ENCODE data around the gene LRRN2.
"Not testable (repeated sequence)": the region's sequence is repeated elsewhere in the genome, so short reads cannot be mapped to it uniquely, and the experiment has no call there.

The LRRN2 gene

GRCh38 chr1:204711947-204712701 is 26.6 kb upstream of the LRRN2 start:
- peak; percentile 74 to 82 (median 76) for DNase-seq

GRCh38 chr1:204711103-204711946 is 25.8 kb upstream of the LRRN2 start:
- DNase-seq, result no peak

GRCh38 chr1:204709960-204710912 is 24.7 kb upstream of the LRRN2 start:
- DNase-seq, result no peak

DNA sequence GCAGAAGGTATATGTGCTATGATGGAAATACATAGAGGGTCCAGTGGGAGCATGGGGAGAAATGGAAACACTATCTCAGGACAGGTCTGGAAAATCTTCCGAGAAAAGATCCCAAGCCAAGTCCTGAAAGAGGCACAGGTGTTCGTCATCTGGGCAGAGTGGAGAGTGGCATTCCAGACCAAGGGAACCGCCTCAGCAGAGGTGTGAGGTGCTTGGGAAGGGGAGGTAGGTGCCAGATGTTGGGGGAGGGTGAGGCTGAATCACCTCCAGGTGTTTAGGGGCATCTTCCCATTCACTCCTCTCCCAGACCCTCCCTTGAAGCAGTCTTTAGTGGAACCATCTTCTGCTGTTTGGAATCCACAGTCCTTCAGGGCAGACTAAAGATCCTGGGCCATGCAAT is 23.5 kb upstream of the LRRN2 start:
- DNase-seq, result no peak

GRCh38 chr1:204706838-204707509 is 21.4 kb upstream of the LRRN2 start:
- DNase-seq, result peak in 2 of 3 experiments; percentile 35 to 76

- DNase-seq, result no peak
Observed at GRCh38 chr1:204705888-204706837, 20.6 kb upstream of the LRRN2 start.

- no peak for DNase-seq
Observed at GRCh38 chr1:204705493-204705811, 19.9 kb upstream of the LRRN2 start.

DNA sequence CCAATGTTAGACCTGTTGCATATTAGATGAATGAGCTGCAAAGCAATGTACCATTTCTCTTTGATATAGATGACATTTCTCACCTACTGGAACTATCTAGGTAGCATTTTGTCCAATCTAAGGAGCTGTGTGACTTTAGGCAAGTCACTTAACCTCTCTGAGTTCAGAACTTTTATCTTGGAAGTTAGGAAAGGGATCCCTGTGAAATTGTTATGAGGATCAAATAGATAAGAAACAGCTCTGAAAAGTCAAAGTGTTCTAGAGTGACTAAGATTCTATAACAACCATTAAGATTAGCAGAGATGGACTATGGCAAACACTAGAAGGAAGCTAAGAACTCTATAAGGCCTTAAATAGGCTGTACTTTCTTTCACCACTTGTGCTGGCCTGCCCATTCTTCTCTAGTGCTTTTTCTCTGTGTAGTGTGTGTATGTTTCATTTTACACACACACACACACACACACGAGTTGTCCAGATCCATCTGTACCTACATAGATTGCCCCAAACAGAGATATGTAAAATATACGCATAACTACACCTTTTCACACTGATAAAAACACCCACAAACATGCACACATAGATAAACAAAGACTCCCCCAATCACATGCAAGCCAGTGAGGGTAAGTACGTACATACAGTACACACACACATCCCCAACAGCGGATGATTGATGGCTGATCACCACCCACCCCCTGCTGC is 19.4 kb upstream of the LRRN2 start:
- no peak for DNase-seq

DNA sequence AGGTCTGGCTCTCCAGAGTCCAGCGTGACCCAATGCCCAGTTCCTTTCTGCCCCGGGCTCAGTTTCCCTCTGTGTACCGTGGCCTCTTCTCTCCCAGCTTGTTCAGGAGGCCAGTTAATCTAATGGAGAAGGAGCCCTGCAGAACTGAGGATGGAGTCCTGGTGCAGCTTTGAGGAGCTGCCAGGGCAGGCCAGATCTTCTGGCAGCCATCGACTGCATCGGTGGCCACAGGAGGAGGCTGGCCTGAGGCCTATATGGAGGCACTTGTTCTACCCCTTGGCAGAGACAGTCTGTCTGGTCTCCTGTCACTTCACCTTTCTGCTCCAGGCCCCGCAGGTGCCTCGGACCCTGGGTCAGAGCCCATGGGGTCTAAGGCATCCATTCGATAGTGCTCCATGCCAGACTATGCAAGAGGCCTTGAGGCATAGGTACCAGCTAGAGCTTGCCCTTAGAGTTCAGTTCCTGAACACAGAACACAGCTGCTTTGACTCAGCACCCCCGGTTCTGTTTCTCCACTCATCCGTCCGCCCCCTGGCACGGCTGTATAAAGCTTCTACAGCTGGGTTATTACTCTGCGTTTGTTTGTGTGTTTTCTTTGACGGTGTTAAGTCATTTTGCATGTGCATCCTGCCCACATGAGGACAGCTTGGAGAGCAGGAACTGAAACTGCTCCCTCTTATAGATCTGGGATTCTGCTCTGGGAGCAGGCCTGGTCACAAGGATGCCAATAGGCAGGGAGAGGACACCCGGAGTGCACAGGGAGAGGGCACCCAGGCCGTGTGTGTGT is 18.5 kb upstream of the LRRN2 start:
- no peak for DNase-seq

DNA sequence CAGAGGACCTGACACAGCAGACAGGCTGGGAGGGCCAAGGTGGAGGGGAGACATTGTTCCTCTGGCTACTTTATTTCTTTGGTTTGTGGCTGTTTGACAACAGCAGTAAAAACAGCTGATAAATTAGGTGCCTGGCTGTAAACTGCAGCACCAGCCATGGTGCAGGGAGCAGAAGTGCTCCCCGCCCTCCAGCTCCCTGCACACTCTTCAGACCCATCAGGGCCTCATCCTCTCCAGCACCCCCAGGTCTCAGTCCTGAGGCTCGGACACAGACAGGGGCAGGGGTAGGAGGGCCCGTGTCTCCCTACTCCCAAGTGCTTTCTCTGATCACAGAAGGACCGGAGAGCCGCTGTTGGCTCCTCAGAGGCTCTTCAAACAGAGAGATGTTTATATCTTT is 17.7 kb upstream of the LRRN2 start:
- DNase-seq, result no peak

DNA sequence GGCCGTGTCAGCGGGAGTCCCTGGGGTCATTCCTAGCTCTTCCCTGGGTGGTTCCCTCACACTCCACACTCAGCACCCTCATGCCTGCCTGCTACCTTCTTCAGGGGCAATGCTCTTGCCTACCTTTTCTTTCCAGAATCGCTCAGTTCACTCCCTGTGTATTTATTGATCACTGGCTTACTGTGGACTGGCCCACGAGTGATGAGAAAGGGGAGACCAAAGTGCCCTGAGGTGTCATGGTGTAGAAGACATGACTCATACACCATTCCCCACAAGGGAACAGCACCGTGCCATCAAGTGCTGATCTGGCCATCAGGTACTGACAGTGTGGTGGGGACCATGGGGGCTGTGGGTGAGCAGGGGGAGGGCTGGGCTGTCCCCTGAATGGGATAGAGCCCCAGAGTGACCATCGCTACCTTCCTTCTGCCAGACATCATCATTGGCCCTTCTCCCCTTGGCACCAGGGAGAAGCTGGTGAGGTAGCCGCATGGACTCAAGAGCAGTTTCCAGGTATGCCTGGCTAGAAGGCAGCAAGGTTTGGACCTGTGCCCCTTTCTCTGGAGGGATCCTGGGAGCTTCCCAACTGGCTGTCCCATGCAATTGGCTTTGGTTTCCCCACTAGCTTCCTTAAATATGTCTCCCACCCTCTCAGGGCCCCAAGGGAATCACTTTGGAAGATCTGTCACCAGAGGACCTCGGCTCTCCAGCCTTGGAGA is 17.2 kb upstream of the LRRN2 start:
- no peak for DNase-seq

- DNase-seq, result no peak
Observed at GRCh38 chr1:204701229-204701628, 15.7 kb upstream of the LRRN2 start.

GRCh38 chr1:204697893-204698292 is 12.4 kb upstream of the LRRN2 start:
- no peak for DNase-seq

DNA sequence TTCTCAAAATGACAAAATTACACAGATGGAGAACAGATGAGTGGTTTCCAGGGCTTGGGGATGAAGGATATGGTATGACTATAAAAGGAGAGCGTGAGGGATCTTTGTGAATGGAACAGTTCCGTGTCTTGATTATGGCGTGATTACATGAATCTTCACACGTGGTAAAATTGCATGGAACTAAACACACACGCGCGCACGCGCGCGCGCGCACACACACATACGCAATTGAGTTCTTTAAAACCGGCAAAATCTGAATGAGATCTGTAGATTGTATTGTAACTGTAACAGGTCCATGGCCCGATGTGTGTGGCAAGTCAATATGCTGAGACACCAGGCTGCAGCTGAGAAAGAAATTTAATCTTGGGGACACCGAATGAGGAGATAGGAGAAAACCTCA is 11.1 kb upstream of the LRRN2 start:
- DNase-seq, result no peak

- DNase-seq, result no peak
Observed at GRCh38 chr1:204695692-204696091, 10.2 kb upstream of the LRRN2 start.

DNA sequence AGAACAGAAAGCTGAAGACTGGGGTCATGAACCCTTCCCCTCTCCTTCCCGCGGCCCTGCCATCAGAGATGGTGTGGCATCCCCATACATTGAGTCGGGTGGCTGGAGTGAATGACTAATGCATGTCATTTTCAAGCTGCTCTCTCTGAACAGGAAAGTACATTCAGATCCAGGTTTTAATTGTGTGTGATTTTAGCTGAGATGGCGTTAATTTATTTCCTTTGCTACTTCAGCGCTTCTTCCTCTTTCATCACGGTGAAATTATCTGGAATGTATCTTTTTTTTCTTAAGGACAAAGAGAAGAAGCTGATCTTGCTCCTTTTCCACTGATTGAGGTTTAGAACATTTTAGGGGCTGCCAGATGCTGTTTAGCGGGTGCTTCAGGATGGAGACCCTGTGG is 8.6 kb upstream of the LRRN2 start:
- DNase-seq, result no peak

DNA sequence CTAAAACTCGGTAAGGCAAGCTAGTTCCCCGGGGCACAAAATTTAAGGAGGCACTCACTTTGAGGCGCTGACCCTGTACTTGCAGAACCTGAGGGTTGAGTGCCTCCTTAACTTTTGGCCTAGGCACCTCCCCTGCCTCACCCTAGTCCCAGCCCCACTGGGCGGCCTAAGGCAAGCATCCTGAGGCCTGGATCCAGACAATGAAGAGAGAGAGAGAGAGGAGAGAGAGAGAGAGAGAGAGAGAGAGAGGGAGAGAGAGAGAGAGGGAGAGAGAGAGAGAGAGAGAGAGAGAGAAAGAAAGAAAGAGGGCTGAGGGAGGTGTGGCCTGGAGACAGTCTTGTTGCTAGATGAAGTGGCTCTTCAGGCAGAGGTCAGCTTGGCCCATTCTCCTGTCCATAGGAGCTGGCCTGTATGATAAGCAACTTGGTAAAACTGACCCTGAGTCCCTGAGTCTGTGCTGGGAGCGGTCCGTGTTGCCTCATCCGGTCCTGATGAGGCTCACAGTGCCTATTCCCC is 7.4 kb upstream of the LRRN2 start:
- DNase-seq, result no peak

- peak in 1 of 3 experiments; percentile 24 for DNase-seq
Observed at GRCh38 chr1:204692325-204692840, 6.8 kb upstream of the LRRN2 start.

- not testable (repeated sequence) for DNase-seq
Observed at GRCh38 chr1:204691328-204691730, 5.8 kb upstream of the LRRN2 start.
